Stimulated activated memory B cell treated with anti-CD40 and anti-IgM and Interleukin-4, amounts not matched to agents 10 μg/mL and 1 μg/mL and 100 μg/mL, for 72 hours (primary cell): Measurements from ENCODE around the gene DHX30.
"Not testable (repeated sequence)": the region's sequence is repeated elsewhere in the genome, so short reads cannot be mapped to it uniquely, and the experiment has no call there.

ENCODE experiments used
- ATAC-seq: fragments of 150-1000 bp; cut with Tn5 transposase; 2 replicates; pipeline ENCODE4 v1.10.0; 2021
- H3K27ac Mint-ChIP-seq: one replicate; pipeline ENCODE4 v1.8.0; 2022; ENCODE audit warnings: mild to moderate bottlenecking, mixed read lengths
- H3K27me3 Mint-ChIP-seq: one replicate; pipeline ENCODE4 v1.8.0; 2022; ENCODE audit warnings: mixed read lengths
- H3K36me3 Mint-ChIP-seq: one replicate; pipeline ENCODE4 v1.8.0; 2022; ENCODE audit warnings: mixed read lengths
- H3K4me1 Mint-ChIP-seq: one replicate; pipeline ENCODE4 v1.8.0; 2022; ENCODE audit warnings: mixed read lengths
- H3K4me3 Mint-ChIP-seq: one replicate; pipeline ENCODE4 v1.8.0; 2022; ENCODE audit warnings: mild to moderate bottlenecking, moderate library complexity, mixed read lengths
- H3K9me3 Mint-ChIP-seq: one replicate; pipeline ENCODE4 v1.8.0; 2022; ENCODE audit warnings: mixed read lengths

DHX30 gene

DNA sequence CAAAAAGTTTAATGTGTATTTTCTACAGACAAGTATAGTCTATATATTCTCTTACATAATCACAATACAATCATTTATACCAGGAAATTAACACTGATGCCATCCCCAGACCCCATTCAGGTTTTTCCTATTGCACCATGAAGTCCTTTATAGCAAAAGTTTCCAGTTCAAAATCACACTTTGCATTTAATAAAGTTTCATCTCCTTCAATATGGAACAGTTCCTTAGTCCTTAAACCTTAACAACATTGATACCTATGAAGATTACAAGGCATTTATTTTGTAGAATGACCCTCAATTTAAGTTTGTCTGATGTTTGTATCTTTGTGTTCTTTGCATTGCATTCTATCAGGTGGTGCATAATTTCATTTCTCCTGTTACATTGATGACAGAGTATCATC, 19.3 kb upstream of the DHX30 start:
- ATAC-seq = no peak
- Mint-ChIP-seq H3K9me3 (no peaks in the 10 kb centered on the region), H3K4me3 (no peak overlapping the region), H3K27me3 (no peaks in the 10 kb centered on the region), H3K36me3 (peaks cover 6% of the 10 kb centered on the region), H3K4me1 (peaks cover 23% of the 10 kb centered on the region), H3K27ac (peak overlapping the region; percentile 96)

DNA sequence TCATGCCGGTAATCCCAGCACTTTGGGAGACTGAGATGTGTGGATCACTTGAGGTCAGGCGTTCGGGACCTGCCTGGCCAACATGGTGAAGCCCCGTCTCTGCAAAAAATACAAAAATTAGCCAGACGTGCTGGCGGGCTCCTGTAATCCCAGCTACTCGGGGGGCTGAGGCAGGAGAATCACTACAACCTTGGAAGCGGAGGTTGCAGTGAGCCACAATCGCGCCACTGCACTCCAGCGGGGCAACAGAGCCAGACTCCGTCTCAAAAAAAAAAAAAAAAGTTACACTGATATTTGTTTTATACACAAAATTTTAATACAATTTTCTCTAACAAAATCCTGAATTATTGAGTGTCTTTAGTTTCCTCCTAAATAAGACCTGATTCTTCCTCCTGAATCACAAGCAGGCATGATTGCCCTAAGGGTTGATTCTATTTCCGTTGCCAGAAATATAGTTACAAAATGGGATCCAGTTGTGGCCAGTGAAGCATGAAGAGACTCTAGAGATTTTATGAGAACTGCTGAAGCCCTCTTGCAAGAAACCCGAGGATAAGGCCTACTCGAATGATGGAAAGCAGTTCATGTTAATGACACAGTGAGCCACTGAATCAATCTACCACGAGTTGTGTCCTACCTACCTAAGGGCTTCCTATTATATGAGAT, 11.6 kb upstream of the DHX30 start:
- Mint-ChIP-seq H3K9me3 (no peaks in the 10 kb centered on the region), H3K4me1 (no peaks in the 10 kb centered on the region), H3K27me3 (no peaks in the 10 kb centered on the region), H3K36me3 (no peaks in the 10 kb centered on the region), H3K27ac (no peak overlapping the region), H3K4me3 (no peak overlapping the region)
- ATAC-seq = no peak

DNA sequence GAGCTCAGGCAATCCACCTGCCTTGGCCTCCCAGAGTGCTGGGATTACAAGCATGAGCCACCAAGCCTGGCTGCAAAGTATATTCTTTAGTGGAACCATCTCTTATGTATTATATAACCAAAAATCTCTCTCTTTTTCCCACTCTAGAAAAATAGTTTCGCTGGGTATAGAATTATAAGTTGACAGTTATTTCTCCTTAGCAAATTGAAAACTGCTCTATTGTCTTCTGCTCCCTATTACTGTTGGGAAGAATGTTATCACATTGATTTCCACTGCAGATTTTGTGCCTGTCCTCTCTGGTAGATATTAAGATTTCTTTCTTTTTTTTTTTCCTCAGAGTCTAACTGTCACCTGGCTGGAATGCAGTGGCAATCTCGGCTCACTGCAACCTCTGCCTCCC, 10.2 kb upstream of the DHX30 start:
- Mint-ChIP-seq H3K27ac (no peak overlapping the region), H3K36me3 (no peaks in the 10 kb centered on the region), H3K27me3 (no peaks in the 10 kb centered on the region), H3K4me3 (no peak overlapping the region), H3K4me1 (no peaks in the 10 kb centered on the region), H3K9me3 (no peaks in the 10 kb centered on the region)
- ATAC-seq = no peak

DNA sequence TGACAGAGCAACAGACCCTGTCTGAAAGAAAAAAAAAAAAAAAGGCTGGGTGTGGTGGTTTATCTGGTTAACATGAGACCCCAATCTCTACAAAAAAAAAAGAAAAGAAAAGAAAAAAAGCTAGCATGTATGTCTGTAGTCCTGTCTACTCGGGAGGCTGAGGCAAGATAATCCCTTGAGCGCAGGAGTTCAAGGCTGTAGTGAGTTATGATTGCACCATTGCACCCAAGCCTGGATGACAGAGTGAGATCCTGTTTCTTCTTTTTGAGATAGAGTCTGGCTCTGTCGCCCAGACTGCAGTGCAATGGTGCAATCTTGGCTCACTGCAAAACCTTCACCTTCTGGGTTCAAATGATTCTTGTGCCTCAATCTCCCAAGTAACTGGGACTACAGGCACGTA, 8.4 kb upstream of the DHX30 start:
- no peaks in the 10 kb centered on the region for H3K27me3 Mint-ChIP-seq
- no peak overlapping the region for H3K27ac Mint-ChIP-seq
- ATAC-seq = no peak
- no peaks in the 10 kb centered on the region for H3K4me1 Mint-ChIP-seq
- no peak overlapping the region for H3K4me3 Mint-ChIP-seq
- H3K36me3 Mint-ChIP-seq = no peaks in the 10 kb centered on the region
- H3K9me3 Mint-ChIP-seq = no peaks in the 10 kb centered on the region

DNA sequence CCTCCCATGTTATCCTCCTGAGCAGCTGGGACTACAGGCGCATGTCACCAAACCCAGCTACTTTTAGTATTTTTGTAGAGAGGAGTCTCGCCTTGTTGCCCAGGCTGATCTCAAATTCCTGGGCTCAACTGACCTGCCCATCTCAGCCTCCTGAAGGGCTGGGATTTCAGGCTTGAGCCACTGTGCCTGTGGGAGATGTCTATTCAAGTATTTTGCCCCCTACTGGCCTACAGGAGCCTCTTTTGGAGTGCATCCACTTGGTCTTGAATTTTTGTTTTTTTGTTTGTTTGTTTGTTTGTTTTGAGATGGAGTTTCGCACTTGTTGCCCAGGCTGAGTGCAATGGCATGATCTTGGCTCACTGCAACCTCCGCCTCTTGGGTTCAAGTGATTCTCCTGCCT, 3.2 kb upstream of the DHX30 start:
- no peak for ATAC-seq
- Mint-ChIP-seq H3K27me3 (no peaks in the 10 kb centered on the region), H3K27ac (no peak overlapping the region), H3K36me3 (no peaks in the 10 kb centered on the region), H3K4me3 (no peak overlapping the region), H3K9me3 (no peaks in the 10 kb centered on the region), H3K4me1 (peaks cover 11% of the 10 kb centered on the region)

DNA sequence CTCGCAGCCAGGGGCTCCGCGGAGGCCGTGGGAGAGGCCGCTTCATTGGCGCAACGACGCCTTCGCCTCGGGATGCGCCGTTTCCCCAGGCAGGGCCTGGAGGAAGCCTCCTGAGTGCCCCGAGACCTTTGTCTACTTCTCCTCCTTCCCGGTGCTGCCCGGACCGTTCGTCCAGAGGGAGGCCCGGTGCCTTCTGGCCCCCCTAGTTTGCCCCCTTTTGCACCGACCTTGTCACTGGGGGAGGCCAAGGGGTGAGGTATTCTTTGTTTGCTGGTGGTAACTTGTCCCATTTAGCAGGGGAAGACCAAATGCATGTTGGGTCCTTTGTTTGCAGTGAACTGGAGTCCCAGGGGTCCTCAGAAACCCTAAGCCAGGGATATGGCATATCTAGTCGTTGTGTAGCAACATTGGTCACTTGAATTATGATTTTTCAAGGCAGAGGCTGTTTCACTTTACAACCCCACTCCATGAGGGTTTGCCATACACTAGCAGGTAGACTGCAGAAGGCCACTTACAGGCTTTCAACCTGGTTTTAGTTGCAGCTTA, 615 bp downstream of the DHX30 start:
- ATAC-seq = no peak
- Mint-ChIP-seq H3K4me3 (peak overlapping the region; percentile 97), H3K27me3 (no peaks in the 10 kb centered on the region), H3K4me1 (peaks cover 11% of the 10 kb centered on the region), H3K27ac (peak overlapping the region; percentile 87), H3K9me3 (no peaks in the 10 kb centered on the region), H3K36me3 (no peaks in the 10 kb centered on the region)

DNA sequence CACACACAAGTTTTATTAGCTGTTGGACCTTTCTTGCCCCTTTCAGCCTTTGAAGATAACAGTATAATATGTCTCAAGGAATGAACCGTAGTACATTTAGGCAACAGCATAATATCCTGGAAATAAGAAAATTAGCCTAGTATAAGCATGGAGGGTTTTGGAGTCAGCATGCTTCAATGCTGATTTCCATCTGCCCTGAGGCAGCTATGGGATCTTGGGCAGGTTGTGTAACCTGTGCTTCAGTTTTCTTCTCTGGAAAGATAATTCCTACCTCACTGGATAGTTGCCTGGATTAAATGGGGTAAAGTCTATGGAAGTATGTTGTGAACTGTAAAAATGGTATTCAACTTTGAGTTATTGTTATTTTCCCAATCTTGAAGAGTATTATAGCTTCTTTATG, 1.6 kb downstream of the DHX30 start:
- Mint-ChIP-seq H3K9me3 (no peaks in the 10 kb centered on the region), H3K27me3 (no peaks in the 10 kb centered on the region), H3K36me3 (no peaks in the 10 kb centered on the region), H3K27ac (no peak overlapping the region), H3K4me1 (peaks cover 11% of the 10 kb centered on the region), H3K4me3 (no peak overlapping the region)
- no peak for ATAC-seq

DNA sequence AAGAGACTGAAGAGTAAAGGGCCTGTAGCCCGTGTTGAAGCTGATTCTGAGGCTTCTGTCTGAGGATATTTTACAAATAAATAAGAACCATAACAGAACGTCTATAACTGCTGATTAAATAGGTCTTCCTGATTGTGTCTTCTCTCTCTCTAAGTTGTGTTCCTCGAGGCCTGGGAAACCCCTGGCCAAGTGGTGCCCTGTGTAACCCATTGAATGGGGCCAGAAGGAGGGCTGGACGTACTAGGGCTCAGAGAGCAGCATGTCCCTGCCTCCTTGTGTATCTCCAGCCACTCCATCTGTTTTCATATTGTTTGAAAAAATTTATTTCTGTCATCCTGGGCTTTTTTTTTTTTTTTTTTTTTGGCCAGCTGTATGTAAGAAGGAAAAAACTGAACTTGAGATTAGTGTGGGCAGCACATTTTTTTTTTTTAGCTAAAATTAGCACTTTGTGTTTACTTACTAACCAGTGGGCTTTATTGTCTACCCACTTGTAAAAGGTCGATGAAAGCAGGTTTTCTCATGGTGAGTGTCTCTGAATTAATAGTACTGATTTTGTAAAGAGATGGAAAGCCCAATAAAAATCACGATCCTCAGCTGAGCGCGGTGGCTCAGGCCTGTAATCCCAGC, 10.7 kb downstream of the DHX30 start:
- Mint-ChIP-seq H3K9me3 (no peaks in the 10 kb centered on the region), H3K27ac (peak overlapping the region; percentile 38), H3K36me3 (peaks cover 21% of the 10 kb centered on the region)

DNA sequence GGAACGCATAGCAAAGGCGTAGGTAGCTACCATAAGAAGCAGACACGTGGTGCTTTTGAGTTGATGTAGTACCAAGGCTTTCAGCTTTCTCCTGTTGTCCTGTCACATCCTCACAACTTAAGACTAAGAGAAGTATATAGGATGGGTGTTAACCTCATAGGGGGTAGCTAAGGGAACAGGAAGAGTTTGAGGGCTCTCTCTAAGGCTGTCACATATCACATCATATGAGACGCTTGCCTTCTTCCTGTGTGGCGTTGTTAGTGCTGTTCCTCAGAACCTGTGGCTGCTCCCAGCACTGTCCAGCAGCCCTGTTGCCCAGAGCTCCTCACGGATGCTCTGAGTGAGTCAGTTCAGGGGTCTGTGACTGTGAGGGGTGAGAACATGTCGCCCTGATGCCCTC, 14.7 kb downstream of the DHX30 start:
- Mint-ChIP-seq H3K9me3 (no peaks in the 10 kb centered on the region), H3K36me3 (peaks cover 32% of the 10 kb centered on the region), H3K4me1 (peaks cover 9% of the 10 kb centered on the region), H3K27me3 (no peaks in the 10 kb centered on the region), H3K4me3 (no peak overlapping the region), H3K27ac (no peak overlapping the region)
- ATAC-seq = no peak

More for the DNA sequence above, 10.7 kb downstream of the DHX30 start:
- H3K4me3 Mint-ChIP-seq = no peak overlapping the region
- ATAC-seq = no peak
- H3K27me3 Mint-ChIP-seq = no peaks in the 10 kb centered on the region
- H3K4me1 Mint-ChIP-seq = peaks cover 9% of the 10 kb centered on the region

DNA sequence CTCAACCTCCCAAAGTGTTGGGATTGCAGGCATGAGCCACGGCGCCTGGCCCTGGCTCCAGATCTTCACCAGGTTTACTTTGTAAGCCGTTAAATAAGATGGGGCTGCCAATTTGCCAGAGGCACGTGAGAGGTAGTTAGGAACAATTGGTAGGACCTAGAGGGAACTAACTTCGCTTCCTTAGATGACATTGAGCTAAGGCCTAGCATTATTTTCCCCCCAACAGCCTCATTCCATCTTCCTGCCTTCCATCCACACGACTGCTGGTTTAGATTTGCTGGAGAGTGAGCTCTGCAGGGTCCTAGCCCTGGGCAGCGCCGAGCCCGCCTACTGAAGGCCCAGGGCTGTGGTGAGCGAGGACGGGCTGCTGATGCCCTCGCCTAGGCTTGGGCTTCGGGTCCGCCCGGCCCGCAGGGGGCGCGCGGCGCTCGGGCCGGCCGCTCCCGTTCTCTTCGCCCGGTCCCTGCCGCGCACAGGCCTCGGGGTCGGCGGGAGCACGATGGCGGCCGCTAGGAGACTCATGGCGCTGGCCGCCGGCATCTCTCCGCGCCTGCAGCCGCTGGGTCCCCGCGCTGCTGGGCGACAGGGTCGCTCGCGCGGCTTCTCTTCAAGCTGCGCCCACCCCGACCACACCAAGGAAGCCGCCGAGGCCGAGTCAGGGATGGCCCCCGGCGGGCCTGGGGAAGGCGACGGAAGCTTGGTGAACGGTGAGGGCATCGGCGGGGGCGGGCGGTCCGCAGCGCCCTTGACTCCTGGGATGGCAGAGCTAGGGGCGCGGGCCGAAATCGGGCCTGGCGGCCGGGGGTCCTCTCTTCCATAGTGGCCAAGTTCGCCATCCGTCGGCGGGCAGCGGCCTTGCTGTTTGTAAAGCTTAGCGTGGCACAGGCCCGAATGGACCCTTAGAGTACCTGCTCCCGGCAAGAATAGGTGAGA, 21.9 kb downstream of the DHX30 start:
- peak overlapping the region; percentile 83 for H3K4me3 Mint-ChIP-seq
- peak overlapping the region; percentile 81 for H3K27ac Mint-ChIP-seq
- no peaks in the 10 kb centered on the region for H3K27me3 Mint-ChIP-seq
- ATAC-seq = peak; percentile 99
- H3K9me3 Mint-ChIP-seq = no peaks in the 10 kb centered on the region
- peaks cover 43% of the 10 kb centered on the region for H3K36me3 Mint-ChIP-seq
- H3K4me1 Mint-ChIP-seq = peaks cover 39% of the 10 kb centered on the region

DNA sequence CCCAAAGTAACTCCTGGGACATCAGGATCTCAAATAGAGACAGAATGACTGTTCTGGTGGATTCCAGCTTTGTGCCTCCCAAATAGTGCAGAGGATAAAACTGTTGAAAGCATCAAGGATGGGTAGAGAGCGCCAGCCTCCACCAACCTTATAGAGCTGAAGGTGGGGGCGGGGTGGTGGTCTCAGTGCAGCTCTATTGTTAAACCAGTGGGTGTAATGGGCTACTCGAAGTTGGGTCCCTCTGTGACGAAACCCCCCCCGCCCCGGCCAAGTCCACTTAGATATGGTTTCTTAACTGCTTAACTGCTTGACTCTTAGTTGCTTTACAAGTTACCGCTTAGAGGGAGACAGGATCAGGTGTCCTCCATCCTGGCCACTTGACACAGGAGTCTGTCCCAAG, 22.7 kb downstream of the DHX30 start:
- peak overlapping the region; percentile 81 for H3K27ac Mint-ChIP-seq
- H3K36me3 Mint-ChIP-seq = peaks cover 41% of the 10 kb centered on the region
- H3K4me3 Mint-ChIP-seq = peak overlapping the region; percentile 83
- ATAC-seq = no peak
- no peaks in the 10 kb centered on the region for H3K27me3 Mint-ChIP-seq
- H3K9me3 Mint-ChIP-seq = no peaks in the 10 kb centered on the region
- H3K4me1 Mint-ChIP-seq = peaks cover 39% of the 10 kb centered on the region

DNA sequence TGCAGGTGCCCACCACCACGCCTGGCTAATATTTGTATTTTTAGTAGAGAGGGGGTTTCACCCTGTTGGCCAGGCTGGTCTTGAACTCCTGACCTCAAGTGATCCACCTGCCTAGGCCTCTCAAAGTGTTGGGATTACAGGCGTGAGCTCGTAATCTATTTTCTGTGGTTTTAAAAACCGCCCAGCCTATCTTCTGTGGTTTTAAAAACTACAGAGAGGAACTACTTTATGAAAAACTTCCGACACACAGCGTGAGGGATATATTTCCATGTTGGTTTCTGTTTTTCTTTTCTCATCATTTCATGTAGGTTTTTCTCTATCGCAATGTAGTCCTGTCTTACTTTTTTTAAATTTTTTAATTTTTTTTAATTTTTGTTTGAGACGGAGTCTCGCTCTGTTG, 26.5 kb downstream of the DHX30 start:
- H3K4me3 Mint-ChIP-seq, H3K27me3 Mint-ChIP-seq, H3K9me3 Mint-ChIP-seq, ATAC-seq: not testable (repeated sequence)
- peaks cover 35% of the 10 kb centered on the region for H3K4me1 Mint-ChIP-seq
- peaks cover 53% of the 10 kb centered on the region for H3K36me3 Mint-ChIP-seq
- H3K27ac Mint-ChIP-seq = peak overlapping the region; percentile 33

DNA sequence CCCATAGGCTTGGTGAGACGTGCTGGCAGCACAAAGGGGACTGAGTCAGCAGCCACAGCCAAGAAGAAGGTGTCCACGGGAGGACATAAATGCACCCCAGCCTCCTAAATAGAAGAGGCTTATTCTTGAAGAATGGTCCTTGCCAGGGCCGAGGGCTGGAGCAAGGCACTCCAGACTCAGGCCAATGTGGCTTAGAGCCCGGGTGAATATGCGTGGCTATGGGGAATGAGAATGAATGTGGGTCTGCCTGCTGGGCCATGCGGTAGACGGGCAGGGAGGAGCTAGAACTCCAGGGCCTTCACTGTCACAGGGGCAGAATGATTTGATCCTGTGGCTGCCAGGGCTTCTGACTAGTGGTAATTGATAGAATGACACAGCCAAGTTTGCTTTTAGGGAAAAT, 34.0 kb downstream of the DHX30 start:
- no peak overlapping the region for H3K4me3 Mint-ChIP-seq
- H3K27ac Mint-ChIP-seq = peak overlapping the region; percentile 2
- H3K4me1 Mint-ChIP-seq = peaks cover 5% of the 10 kb centered on the region
- H3K27me3 Mint-ChIP-seq = no peaks in the 10 kb centered on the region
- no peaks in the 10 kb centered on the region for H3K9me3 Mint-ChIP-seq
- no peak for ATAC-seq
- H3K36me3 Mint-ChIP-seq = peaks cover 58% of the 10 kb centered on the region

DNA sequence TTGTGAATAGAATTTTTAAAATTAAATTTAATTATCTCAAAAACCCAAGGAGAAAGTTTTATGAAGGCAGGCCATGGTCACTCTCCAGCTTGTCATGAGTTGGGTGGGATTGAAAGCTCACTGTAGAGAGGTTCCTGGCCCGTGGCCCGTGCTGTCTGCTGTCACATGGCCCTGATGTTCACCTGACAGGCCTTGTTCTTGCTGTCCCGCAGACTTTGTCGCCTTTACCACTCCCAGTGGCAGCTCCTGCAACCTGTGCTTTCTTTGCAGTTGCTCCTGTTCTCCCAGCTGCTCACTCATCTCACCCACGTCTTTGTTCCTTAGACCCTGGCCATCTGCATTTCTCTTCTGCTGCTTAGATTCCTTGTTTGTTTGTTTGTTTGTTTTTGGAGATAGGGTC, 35.6 kb downstream of the DHX30 start:
- no peak for ATAC-seq
- Mint-ChIP-seq H3K4me3 (no peak overlapping the region), H3K4me1 (peaks cover 5% of the 10 kb centered on the region), H3K27ac (no peak overlapping the region), H3K36me3 (peaks cover 66% of the 10 kb centered on the region), H3K9me3 (no peaks in the 10 kb centered on the region), H3K27me3 (no peaks in the 10 kb centered on the region)

DNA sequence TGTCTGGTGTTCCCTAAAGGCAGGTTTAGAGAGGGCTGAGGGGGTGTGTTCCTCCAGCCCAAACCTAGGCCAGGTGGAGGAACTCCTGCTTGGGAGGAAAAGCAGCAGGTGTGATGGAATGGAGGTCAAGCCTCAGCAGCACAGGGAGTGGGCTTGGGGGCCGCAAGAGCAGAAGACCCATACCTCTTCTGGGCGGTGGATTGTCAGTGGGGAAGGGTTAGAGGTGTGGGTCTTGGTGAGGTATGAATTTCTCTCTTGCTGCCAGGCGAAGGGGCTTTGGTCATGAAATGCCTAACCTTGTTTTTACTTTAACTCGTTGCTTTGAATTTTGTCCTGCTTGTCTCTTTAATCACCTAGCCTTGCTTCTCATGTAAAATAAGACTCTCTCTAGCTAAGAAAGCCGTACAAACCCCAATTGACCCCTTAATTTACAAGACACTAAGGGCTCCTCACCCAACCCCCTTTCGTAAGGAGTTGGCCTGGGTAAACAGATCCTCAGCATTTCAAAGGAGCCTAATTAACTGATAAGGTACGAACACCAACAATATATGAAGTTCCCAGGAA, 38.9 kb downstream of the DHX30 start:
- Mint-ChIP-seq H3K27ac (no peak overlapping the region), H3K9me3 (no peaks in the 10 kb centered on the region), H3K36me3 (peaks cover 72% of the 10 kb centered on the region), H3K4me3 (no peak overlapping the region), H3K27me3 (no peaks in the 10 kb centered on the region), H3K4me1 (no peaks in the 10 kb centered on the region)
- ATAC-seq = no peak
